HG03558 (cell line): Measurements from ENCODE around the gene SMYD4.
"Not testable (repeated sequence)": the region's sequence is repeated elsewhere in the genome, so short reads cannot be mapped to it uniquely, and the experiment has no call there.

Experiments
- ATAC-seq: cut with Tn5 transposase; IDR thresholded peaks from one replicate; pipeline ENCODE4 v1.9.1; 2021; ENCODE audit warnings: moderate number of reproducible peaks; ENCODE audit not compliant: unreplicated experiment; ENCODE audit errors: extremely low read depth

The SMYD4 gene

GRCh38 chr17:1829592-1830257 lies at the start of gene SMYD4, which contains the start of gene RPA1:
Gene SMYD4 (minus strand): TSS chr17:1829902. CDS start chr17:1827994, 1,908 bp downstream.
Gene RPA1 (plus strand): TSS chr17:1830005. CDS start chr17:1830094, 89 bp downstream.
- ATAC-seq = peak; percentile 57

GRCh38 chr17:1878419-1879121 lies 48.9 kb upstream of the SMYD4 start:
- ATAC-seq = no peak

DNA sequence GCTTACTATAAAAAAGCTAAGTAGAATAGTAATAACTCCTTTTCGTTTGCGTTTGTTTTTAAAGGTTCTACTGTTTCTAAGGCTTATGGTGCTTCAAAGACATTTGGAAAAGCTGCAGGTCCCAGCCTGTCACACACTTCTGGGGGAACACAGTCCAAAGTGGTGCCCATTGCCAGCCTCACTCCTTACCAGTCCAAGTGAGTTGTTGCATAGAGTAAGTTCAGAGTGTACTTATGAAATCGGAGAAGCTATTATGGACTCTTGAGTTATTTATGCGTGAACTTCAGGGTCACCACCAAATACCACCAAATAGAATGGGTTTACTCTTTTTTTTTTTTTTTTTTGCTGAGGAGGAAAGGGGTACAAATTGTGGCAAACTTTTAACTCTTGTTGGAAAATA lies 45.9 kb upstream of the SMYD4 start:
- no peak for ATAC-seq

DNA sequence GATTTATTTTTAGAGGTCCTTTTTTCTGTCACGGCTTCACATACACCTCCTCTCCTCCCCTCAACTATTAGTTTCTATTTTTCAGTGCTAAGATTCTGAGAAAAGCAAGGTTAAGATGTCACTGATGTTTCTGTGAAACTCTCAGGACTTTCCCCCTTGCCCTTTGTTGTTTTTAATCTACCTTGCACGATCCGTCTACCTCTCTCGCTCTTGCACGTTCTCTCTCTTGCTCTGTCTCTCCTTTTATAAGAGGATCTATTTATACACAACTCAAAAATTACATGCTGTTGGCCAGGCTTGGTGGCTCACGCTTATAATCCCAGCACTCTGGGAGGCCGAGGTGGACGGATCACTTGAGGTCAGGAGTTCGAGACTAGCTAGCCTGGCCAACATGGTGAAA lies 43.7 kb upstream of the SMYD4 start:
- ATAC-seq = no peak

DNA sequence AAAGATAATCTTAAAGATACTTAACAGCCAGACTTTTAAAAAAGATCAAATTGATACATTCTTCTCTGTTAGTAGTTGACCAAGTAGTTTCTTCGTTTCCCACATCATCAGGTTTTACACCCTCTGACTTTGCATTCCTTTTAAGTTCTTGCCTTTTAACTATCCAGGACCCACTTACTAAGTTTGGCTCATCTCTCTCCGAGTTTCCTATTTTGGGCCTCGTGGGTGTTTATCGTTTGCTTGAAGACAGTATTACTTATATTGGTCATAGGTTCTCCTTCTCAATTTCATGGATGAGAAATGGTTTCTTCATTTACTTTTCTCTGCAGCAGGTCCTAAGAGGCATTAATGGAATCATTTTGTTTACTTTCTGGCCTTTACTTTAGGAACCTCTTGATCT lies 43.3 kb upstream of the SMYD4 start:
- ATAC-seq = no peak

GRCh38 chr17:1872254-1872653 lies 42.6 kb upstream of the SMYD4 start:
- ATAC-seq = no peak

DNA sequence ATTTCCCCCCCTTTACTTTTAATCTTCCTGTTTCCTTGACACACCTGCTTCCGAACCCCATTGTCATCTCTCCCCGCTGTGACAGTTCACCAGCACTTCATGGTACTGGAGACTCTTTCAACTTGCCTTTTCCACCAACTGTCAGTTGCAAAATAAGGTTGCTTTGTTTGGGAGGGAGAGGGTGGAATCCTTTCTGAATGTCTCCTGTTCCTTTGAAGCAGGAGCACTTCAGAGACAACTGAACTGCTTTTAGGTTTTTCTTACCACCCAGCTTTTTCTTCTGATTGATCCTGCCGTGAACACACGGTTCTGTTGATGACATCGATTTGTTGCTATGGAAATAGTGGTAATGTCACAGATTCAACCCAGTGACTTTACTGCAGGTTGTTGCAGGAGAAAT lies 42.1 kb upstream of the SMYD4 start:
- no peak for ATAC-seq

- ATAC-seq = no peak
Measured at GRCh38 chr17:1870592-1870991, 40.9 kb upstream of the SMYD4 start.

DNA sequence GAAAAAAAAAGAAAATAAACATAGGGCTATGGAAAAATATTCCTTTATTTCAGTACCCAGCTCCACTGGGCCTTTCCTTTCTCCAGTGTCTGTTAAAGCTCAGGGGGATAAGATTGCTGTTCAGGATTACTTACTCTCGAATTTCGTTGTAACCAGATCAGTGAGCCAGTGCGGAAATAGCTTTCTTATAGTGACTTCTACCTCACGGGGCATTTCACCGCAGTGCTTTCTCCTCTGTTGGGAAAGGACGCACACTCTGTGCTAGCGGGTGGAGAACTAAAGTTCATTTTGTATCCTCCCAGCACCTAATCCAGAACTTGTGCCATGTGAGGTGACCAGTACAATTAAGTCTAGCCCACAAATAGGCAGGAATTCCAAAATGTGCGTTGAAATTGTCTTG lies 38.4 kb upstream of the SMYD4 start:
- no peak for ATAC-seq

DNA sequence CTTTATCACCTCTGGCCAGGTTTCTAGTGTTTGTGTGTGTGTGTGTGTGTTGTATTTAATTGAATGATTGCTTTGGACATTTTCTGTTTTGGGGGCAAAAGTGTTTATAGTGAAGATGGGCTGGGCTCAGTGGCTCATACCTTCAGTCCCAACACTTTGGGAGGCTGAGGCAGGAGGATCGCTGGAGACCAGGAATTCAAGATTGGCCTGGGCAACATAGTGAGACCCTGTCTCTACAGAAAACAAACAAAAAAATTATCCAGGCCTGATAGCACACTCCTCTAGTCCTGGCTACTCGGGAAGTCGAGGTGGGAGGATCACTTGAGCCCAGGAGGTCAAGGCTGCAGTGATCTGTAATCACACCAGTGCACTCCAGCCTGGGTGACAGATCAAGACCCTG lies 37.6 kb upstream of the SMYD4 start:
- no peak for ATAC-seq

- no peak for ATAC-seq
Measured at GRCh38 chr17:1865252-1866037, 35.7 kb upstream of the SMYD4 start.

DNA sequence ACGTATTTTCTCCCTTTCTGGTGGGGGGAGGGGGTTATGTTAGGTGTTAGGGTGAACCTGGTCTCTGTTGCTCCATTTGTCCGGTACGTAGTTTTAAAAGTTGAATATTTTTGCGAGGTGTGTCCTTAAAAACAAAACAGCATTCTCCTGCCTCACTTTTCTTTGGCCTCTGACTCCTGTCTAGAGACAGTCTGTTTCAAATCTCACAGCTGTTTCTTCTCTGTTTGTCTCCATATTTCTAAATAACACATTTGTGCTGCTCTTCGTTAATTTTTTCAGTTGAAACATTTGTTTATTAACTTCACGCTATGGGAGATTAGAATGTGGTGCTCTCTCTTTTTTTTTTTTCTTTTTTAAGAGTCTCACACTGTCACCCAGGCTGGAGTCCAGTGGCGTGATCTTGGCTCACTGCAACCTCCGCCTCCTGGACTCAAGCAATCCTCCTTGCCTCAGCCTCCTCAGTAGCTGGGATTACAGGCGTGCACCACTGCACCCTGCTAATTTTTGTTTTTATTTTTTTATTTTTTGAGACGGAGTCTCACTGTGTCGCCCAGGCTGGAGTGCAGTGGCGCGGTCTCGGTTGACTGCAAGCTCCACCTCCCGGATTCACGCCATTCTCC lies 31.8 kb upstream of the SMYD4 start:
- ATAC-seq = no peak

- ATAC-seq = no peak
Measured at GRCh38 chr17:1860978-1861377, 31.3 kb upstream of the SMYD4 start.

GRCh38 chr17:1856462-1856861 lies 26.8 kb upstream of the SMYD4 start:
- ATAC-seq = not testable (repeated sequence)

- no peak for ATAC-seq
Measured at GRCh38 chr17:1853698-1854097, 24.0 kb upstream of the SMYD4 start.

- no peak for ATAC-seq
Measured at GRCh38 chr17:1852327-1852726, 22.6 kb upstream of the SMYD4 start.

DNA sequence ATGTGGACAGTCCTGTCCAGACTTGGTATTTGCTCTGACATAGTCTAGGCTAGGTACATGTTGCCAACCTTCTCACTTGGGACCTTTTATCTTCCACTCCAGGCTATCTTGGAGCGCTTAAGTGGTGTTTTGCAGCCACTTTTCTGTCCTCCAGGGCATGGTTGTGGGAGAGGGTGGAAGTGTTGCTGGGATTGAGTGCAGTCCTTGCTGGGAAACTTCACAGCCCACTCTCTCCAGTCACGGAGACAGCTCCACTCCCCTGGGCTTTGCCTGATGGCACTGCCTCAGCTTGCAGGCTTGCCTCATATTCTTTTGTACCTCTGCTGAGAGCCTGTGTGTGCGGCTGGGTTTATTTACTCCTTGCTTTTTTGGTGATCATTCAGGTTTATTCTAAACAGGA lies 17.5 kb upstream of the SMYD4 start:
- ATAC-seq = no peak

DNA sequence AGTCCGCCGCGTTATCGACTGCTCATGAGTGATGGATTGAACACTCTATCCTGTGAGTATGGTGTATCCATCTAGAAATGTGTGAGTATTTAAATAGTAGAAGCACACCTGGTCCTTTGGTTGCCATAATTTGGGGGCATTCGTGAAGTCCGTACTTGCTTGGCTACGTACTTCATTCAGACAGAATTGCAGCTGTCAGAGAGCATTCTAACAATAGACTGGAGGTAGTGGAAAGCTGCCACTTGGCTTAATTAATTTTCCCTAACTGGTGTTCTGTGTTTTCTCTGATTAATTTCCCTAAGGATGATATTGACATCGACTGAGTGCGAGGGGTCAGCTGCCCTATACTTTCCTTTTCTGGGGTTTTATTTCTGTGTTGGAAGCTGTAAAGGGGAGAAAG lies 14.2 kb upstream of the SMYD4 start:
- ATAC-seq = no peak

DNA sequence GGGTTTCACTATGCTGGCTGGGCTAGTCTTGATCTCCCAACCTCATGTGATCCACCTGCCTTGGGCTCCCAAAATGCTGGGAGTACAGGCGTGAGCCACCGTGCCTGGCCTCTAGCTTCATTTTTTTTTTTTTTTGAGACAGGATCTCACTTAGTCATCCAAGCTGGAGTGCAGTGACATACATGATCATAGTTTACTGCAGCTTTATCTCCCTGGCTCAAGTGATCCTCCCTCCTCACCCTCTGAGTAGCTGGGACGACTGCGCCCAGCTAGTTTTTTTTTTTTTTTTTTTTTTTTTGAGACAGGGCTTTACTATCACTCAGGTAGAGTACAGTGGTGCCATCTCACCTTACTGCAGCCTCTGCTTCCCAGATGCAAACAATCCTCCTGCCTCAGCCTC lies 9.8 kb upstream of the SMYD4 start:
- no peak for ATAC-seq

- ATAC-seq = peak; percentile 43
Measured at GRCh38 chr17:1834380-1835149, 4.9 kb upstream of the SMYD4 start.
